ENCODE data around the gene RBBP8NL.

The RBBP8NL gene

DNA sequence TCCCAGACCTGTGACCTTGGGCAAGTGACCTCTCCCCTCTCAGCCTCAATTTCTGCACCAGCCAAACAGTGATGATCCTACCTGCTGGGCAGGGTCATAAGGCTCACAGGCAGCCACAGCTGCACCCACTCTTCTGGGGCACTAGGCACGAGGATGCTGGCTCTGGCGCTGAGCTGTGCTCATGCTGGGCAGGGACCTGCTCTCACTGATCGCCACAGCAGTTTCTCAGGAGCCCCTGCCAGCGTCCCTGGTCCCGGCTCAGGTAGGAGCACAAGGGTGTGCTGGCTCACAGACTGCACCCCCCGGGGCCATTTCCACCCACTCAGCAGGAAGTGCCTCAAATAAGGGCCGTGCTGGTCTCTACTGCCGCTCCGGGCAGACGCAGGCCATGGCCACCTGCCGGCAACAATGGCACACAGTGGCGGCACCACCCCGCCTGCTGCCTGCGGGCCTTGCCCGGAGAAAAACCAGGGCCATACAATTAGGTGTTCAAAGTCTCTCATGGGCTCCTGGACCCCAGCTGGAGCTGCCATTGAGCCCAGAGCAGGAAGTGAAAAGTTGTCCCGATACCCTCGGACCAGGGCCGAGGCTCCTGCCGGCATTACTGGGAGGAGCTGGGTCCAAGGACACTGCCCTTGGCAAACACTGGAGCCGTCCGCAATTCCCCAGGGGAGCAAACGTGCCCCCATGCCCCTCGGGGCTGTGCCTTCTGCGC, 15.7 kb downstream of the RBBP8NL start:
- in situ Hi-C loops (cut with HindIII; ENCODE audit: low pct_unique_long_range_greater_than_20kb, low sequenced_read_pairs), result no loop called here
- no peak for DNase-seq (ENCODE audit: low read depth in 1 of 2, low spot score in 1 of 2)
- TF ChIP-seq JUND (IDR thresholded peaks at IDR 0.05; ENCODE audit: low read depth), result no peak

DNA sequence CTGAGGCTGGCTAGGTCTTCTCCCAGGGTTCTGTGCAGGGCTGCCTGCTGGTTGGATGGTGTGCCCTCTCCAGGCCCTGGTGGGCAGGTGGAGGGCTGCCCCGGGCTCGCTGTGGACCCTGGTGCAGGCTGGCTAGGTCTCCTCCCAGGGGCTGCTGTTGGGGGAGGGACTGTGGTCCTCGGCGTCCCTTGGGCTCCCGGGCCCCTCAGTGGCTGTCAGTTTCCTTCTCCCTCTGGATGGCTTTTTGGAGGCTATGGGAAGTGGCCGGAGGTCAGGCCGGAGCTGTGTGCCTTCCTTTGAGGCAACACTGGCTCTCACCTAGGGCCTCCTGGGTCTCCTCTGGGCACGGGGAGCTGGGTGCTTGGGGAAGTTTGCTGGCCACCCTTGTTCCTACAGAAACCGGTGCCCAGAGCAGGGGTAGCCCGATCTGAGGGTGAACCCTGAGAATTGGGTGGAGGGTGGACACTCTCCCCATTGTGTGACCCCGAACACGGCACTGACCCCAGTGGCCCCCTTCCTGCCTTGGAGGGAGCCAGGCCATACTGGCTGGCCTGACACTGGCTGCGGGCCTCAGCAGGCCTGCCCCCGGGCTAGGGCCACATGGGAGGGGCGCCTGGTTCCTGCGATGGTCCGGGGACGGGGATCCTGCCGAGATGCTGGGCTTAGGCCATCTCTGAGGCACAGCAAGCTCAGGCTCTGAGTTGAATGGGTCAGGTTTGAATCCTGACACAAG, 16.4 kb downstream of the RBBP8NL start:
- TF ChIP-seq JUND (IDR thresholded peaks at IDR 0.05; ENCODE audit: low read depth), result no peak
- DNase-seq (ENCODE audit: low read depth in 1 of 2, low spot score in 1 of 2), result no peak
- in situ Hi-C loops (cut with HindIII; ENCODE audit: low pct_unique_long_range_greater_than_20kb, low sequenced_read_pairs), result no loop called here

DNA sequence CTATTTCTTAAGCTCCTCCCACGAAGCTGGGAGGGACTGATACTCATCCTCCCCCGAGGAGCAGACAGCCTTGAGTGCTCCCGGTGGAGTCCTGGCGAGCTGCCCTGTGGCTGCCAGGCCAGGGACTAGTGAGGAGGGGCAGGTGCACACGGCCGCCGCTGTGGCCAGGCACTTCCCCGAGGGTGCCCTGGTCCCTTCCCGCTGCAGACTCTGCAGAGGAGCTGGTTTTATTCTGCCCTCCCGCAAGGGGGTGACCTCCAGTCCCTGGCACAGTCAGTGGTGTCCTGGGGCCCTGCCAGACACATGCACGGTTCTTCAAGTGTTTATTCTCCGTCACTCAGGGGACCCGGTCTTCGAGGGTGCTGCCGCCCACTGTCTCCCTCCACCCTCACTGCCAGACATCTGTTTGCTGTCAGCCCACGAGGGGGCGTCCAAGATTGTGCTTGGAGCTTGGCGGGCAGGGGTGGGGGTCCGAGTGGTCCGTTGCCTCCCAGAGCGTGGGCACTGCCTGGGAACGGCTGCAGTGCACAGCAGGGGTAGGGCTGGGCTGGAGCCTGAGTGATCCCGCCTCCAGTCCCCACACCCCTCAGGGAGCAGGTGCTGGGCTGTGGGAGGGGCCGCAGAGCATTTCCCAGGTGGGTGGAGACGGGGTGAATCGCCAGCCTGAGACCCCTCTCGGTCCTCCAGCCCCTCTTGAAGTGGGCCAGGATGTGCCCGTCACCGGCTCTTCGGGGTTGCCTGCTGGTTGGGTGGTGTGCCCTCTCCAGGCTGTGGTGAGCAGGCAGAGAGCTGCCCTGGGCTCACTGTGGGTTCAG, 17.2 kb downstream of the RBBP8NL start:
- in situ Hi-C loops (cut with HindIII; ENCODE audit: low pct_unique_long_range_greater_than_20kb, low sequenced_read_pairs), result no loop called here
- DNase-seq (ENCODE audit: low read depth in 1 of 2, low spot score in 1 of 2), result peak; percentile 70 to 79
- TF ChIP-seq JUND (IDR thresholded peaks at IDR 0.05; ENCODE audit: low read depth), result no peak

DNA sequence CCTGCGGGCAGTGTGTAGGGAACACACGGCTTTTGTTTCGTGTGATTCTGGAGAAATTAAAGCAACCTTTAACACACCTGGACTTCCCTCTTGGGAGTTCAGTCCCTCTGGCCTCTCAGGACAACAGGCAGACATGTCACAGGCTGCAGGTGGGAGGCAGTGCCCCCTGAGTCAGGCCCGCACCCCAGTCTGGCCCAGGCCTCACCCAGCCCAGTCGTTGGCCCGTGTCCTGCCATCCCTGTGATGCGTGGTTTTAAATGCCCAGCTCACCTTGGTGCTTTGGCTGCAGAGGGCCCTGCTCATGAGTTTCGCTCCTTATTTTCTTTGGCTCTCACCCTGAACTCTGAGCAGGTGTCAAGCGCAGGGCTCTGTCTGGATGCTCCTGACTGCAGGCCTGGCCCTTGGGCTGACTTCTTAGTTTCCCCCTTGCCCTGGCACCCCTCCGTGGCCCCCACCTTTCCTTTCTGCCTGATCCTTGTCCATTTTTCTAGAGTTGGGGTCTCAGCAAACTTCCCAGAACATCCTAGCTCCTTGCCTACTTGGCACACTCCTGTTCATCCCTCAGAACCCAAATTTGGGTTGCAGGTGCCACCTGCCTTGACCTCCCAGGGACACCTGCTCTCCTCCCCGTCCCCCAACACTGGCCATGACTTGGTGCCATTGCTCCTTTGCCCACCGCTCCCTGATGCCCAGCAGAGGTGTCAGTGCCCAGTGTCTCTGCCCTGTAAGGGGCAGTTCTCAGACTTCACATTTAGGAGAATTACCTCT, 18.1 kb downstream of the RBBP8NL start:
- TF ChIP-seq JUND (IDR thresholded peaks at IDR 0.05; ENCODE audit: low read depth), result no peak
- no peak for DNase-seq (ENCODE audit: low read depth in 1 of 2, low spot score in 1 of 2)
- in situ Hi-C loops (cut with HindIII; ENCODE audit: low pct_unique_long_range_greater_than_20kb, low sequenced_read_pairs), result no loop called here

DNA sequence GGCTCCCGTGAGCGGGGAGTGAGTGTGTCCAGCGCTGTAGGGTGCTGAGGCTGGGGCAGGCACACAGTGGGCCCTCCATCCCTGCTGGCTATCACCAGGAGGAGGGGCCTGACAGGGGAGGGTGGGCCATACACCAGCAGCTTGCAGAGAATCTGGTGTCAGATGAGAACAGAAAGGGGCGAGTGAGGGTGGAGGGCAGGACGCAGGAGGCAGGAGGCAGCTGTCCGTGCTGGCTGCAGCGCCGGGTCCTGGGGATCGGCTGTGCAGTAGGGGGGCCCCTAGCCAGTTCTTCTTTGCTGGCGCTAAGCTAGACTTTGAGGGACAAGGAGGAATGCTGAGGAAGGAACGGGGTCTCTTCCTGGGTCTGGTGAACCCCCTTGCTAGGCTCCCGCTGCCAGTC, 18.7 kb downstream of the RBBP8NL start:
- in situ Hi-C loops (cut with HindIII; ENCODE audit: low pct_unique_long_range_greater_than_20kb, low sequenced_read_pairs), result no loop called here
- DNase-seq (ENCODE audit: low read depth in 1 of 2, low spot score in 1 of 2), result no peak
- no peak for TF ChIP-seq JUND (IDR thresholded peaks at IDR 0.05; ENCODE audit: low read depth)

DNA sequence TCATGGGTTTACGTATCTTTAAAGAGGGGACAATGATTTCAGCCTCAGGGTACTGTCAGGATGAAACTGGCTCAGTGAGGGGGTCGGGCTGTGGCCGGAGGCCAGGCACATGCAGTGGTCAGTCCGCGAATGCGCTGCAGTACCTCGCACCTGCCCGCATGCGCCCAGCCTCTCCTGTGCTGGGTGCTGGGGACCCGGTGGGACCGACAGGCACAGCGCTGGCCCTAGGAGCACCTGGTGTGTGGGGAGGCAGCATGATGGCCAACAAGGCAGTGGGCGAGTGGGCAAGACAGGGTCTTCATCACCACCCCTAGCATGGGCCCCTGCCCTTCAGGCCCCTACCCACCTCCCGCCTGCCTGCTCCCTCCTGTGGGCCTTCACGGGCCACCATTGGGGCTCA, 19.3 kb downstream of the RBBP8NL start:
- no peak for TF ChIP-seq JUND (IDR thresholded peaks at IDR 0.05; ENCODE audit: low read depth)
- in situ Hi-C loops (cut with HindIII; ENCODE audit: low pct_unique_long_range_greater_than_20kb, low sequenced_read_pairs), result no loop called here
- no peak for DNase-seq (ENCODE audit: low read depth in 1 of 2, low spot score in 1 of 2)

DNA sequence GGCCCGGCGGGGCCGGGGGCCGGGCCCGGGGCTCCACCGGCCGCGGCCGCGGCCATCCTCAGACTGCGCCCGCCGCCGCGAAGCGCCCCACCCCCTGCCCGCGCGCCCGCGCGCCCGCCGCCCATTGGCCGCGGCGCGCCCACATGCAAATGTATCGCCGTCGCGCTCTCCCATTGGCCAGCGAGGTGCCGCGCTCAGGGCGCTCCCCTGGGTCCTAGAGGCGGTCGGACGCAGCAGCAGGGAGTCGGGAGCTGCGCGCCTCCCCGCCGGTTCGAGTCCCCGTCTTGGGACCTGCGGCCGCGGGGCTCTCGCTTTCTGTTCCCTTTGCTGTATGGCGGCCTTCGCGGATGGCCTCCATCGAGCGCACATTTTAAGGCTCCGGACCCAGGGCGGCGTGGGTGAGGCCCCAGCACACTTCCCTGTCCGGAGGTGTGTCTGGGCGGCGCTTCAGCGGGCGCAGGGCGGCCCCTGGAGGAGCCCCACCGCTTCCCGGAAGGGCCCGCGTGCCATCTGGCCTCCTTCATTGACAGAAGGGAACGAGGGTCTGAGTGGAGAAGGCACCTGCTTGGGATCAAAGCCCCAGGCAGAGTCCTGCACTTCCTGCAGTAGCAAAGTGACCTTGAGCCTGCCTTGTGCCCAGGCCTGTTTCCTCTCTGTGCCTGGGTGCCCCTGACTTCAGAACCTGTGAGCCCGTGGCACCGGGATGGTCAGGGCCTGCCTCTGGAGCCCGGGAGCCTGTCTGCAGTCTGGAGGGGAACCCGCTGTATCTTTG, 19.9 kb downstream of the RBBP8NL start, which contains the start of gene CABLES2:
Gene CABLES2, minus strand, starts transcription at position 65 of the 772 bp plus-strand sequence. Its CDS starts 9 bp downstream, at position 56.
- in situ Hi-C loops (cut with HindIII; ENCODE audit: low pct_unique_long_range_greater_than_20kb, low sequenced_read_pairs), result no loop called here
- no peak for TF ChIP-seq JUND (IDR thresholded peaks at IDR 0.05; ENCODE audit: low read depth)

DNA sequence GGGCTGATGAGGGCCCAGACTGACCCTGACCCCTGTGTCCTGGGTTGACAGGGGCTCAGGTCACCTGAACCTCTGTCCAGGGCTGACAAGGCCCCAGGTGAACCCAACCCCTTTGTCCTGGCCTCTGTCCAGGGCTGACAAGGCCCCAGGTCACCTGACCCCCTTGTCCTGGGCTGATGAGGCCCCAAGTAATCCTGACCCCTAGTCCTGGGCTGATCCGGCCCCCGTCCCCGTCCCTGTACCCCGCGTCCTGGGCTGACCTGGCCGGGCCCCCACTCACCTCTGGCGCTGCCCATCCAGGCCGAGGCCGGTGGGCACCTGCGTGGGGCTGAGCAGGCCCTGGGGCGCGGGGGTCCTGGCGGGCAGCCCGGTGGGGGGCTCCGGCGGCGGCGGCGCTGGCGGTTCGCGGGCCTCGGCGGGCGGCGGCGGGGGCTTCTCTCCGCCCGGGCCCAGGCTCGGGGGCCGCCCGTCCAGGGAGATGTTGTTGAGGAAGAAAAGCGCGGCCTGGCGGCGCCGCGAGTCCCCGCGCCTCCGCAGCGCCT, 20.6 kb downstream of the RBBP8NL start:
- in situ Hi-C loops (cut with HindIII; ENCODE audit: low pct_unique_long_range_greater_than_20kb, low sequenced_read_pairs), result no loop called here
- DNase-seq (ENCODE audit: low read depth in 1 of 2, low spot score in 1 of 2), result no peak
- TF ChIP-seq JUND (IDR thresholded peaks at IDR 0.05; ENCODE audit: low read depth), result no peak

More for the DNA sequence above, 19.9 kb downstream of the RBBP8NL start, which contains the start of gene CABLES2:
- peak; percentile 97 for DNase-seq (ENCODE audit: low read depth in 1 of 2, low spot score in 1 of 2)

DNA sequence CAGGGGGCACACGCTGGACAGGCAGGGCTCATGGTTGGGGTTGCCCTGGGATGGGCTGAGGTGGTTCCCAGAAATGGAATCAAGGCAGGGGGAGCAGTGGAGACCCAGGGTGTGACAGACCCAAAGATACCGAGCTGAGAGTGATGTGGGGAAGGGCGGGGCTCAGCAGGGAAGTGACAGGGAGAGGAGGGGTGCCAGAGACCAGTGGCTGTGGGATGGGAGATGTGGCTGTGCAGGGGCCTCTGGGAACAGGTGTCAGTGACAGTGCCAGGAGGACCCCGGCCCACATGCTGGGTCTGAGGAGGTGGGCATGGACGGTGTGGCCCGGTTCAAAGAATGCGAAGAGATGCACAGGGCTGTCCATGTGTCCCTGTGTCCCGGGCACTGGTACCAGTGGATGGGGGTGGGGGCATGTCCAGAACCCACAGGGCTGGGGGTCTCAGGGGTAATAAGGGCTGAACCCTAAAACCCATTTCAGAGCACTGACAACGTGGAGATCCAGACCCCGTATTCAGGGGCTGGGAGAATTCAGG, 21.3 kb downstream of the RBBP8NL start:
- in situ Hi-C loops (cut with HindIII; ENCODE audit: low pct_unique_long_range_greater_than_20kb, low sequenced_read_pairs), result no loop called here
- TF ChIP-seq JUND (IDR thresholded peaks at IDR 0.05; ENCODE audit: low read depth), result no peak
- no peak for DNase-seq (ENCODE audit: low read depth in 1 of 2, low spot score in 1 of 2)

DNA sequence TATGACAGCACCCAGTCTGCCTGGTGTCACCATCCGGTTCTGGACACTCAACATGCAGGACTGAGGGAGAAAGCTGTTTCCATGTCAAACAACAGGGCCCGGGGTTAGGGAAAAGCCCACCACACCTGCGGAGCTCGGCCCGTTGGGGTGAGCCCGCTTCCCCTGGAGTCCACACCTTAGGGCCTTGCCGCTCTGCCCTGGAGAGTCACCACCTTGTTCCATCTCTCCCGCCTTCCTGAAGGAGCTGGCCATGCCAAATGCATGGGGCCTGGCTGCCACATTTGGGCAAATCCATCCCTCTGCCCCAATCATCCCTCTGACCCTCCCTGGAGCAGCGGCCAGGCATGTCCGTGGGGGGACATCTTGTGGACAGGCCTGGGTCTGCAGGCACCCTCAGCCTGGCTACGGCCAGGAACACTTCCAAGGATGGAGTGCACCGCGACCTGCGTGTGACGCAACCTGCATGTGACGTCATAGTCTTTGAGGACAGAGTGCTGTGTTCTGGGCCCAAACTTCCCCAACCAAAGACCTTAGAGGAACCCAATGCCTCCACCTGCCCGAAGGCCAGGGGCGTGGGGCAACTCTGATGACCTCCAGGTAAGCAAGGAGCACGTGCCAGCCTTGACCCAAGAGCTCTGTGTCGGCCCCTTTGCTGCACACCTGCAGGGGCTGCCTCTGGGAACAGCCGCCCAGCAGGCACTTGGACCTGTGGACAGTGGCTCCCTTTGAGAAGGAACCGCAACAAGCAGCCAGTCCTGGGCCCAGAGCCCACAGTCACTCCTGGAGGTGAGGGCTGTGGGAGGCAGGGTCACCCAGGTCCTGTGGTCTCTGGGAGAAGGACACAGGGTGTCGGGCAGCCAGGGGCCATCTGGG, 22.0 kb downstream of the RBBP8NL start:
- TF ChIP-seq JUND (IDR thresholded peaks at IDR 0.05; ENCODE audit: low read depth), result no peak
- DNase-seq (ENCODE audit: low read depth in 1 of 2, low spot score in 1 of 2), result peak; percentile 51 to 72
- in situ Hi-C loops (cut with HindIII; ENCODE audit: low pct_unique_long_range_greater_than_20kb, low sequenced_read_pairs), result no loop called here
